GM18909 (cell line): Measurements from ENCODE around the gene PTK6.
"Not testable (repeated sequence)": the region's sequence is repeated elsewhere in the genome, so short reads cannot be mapped to it uniquely, and the experiment has no call there.

Experiments used
- ATAC-seq: cut with Tn5 transposase; IDR thresholded peaks from one replicate; pipeline ENCODE4 v1.9.1; 2021; ENCODE audit warnings: mild to moderate bottlenecking; ENCODE audit not compliant: unreplicated experiment, poor library complexity

The PTK6 gene

DNA sequence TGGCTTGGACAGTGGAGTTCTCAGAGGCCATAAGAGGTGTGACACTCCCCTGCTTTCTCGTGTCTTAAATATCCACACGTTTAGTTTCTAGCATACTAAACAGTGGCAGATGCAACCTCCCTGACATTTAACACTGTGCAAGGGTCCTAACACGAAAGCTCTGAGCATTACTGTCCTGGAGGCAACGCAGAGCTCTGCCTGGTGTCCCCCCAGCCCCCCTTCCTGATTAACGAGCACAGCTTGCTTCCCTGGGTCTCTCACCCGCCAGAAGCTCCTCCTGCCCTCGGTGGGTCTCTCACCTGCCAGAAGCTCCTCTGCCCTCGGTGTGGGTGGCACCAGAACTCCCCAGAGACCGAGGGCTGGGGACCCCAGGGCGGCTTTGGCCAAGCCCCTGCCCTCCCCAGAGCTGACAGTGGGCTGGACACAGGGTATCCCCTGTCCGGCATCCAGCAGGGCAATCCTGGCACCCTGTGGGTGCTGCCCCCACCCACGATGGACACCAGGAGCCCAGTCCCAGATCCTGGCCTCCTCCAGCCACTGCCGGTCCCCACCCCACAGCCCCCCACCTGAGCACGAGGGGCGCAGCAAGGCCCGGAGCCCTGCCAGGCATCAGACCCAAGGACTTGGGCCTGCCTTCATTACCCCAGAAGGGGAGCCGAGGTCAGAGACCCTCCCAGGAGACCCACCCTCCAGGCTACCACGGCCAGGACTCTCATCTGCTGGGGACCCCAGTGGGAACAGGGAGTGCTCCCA, 52.3 kb downstream of the PTK6 start:
- ATAC-seq = no peak

DNA sequence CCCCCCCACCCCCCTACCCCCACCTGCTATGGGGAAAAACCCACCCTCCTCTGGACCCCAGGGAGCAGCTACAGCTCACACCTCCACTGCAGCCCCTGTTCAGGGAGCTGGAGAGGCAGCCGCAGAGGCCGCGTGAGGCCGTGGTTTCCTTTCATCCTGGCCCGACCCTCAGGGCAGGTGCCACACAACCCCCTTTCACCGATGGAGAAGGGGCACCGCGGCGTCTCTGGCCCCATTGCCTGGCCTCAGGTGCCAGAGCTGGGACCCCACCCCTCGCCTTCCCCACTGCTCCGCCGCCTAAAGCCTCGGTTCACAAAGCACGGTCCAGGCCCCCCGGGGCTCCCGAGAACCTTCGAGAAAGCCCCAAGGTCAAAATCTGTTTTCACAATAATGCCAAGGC, 52.9 kb downstream of the PTK6 start:
- no peak for ATAC-seq

DNA sequence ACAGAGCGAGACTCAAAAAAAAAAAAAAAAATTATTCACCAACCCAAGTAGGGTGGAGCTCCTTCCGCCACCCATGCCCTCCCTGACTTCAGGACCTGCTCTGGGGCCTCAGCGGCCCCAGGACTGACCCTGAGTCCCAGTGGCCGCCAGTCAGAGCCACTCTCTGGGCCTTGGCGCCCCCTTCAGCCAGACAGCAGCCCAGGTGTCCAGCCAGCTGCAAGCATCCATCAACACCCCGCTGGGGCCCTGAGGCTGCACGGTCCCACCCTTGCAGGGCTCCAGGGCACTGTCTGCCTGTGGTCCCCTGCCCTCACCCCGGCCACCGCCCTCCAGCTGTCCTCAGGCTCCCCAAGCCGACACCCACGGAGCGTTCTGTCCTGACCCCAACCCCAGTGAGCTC, 53.3 kb downstream of the PTK6 start:
- ATAC-seq = no peak

DNA sequence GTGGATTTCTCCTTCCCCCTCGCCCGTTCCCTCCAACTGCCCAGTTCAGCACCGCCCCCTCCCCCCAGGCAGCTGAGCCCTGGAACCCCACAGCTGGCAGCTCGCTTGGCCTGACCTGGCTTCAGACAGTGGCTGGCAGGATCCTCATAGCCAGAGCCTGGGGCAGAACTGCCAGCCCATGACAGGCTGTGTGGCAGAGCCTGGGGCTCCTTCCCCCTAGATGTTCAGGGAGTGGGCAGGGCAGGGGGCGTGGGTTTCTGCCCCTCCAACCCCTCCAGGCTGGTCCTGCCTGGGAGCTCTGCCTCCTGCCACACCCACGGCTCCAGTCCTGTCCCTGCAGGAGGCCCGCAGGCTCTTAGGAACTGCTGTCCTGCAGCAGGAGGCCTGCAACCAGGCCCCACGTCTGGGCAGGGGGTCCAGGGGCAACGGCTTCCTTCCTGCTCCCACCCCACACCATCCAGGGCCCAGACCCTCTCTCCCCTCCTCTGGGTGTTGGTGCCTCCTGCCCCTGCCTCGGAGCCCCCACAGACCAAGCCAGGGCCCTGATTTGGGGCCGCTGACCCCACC, 55.1 kb downstream of the PTK6 start:
- no peak for ATAC-seq

DNA sequence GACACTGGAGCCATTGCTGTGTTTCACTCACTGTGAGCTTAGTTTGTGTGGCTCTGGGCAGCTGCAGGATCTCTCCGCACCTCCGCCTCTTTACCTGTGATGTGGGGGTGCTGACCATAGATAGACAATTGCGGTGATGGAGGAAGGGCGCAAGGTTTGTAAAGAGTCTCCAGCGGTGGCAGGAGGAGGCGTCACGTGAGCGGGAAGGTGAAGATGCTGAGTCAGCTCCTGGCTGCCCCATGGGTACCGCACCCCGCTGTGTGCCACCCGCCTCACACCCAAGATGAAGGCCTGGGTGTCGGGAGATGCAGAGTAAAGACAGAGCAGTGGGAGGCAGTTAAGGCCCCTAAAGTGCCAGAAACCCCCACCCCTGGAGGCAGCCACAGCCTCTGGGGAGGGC, 55.7 kb downstream of the PTK6 start:
- ATAC-seq = no peak

DNA sequence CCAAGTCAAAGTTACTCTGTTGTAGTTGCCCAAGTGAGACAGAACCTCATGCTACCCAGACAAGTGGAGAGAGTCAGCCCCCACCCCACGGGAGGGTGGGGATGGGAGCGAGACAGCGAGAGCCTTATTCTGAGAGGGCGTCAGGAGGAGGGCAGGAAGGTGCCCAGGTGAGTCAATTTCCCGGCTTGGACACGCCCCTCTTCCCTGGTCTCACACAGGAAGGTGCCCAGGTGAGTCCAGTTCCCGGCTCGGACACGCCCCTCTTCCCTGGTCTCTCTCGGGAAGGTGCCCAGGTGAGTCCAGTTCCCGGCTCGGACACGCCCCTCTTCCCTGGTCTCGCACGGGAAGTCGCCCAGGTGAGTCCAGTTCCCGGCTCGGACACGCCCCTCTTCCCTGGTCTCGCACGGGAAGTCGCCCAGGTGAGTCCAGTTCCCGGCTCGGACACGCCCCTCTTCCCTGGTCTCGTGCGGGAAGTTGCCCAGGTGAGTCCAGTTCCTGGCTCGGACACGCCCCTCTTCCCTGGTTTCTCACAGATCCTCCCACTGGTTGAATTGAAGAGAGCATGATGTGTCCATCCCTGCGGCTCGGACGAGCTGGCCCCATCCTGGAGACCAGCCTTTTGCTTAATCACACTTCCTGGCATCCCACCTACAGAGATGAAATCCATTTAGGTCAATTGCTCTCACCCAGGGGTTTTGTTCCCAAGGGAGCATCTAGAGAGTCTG, 57.3 kb downstream of the PTK6 start:
- ATAC-seq = not testable (repeated sequence)

DNA sequence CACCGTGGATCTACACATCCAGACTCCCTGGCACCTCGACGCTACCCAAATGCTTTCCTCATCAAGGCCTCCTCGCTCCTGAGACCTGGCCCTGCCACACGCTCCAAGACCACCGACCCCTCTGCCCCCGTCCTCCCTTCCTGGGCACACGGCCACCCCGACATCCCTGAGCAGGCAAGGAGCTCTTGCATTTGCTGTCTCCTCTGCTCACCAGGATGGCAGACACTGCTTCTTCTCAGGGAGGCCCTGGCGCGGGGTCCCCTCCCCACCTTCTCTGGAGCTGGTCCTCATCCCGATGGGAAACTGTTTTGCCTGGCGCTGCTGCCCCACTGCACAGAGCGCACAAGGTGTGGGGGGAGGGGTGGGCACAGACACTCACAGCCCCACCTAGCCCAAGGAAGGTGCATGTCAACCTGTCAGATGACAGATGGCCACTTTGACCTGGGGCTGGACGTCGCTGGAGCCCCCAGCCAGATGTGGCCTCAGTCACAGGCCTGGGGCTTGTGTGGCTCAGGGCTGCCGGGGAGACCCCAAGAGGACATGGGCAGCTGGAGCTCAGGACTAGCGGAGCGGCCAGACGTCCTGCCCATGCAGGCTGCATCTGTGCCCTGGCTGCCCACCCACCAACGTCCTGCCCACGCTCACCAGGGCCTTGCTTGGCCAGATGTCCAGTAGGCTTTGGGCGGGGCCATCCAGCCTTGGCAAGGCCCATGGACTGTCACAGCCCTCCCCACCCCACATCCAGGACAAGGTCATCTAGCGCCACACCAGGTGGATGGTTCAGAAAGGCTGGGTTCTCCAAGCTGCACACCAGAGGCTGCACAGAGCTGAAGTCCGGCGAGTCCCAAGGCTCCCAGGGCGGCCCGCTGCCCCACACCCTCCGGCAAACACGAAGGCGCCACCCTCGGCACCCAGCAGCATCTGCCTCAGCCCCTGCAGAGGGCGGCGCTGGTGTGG, 58.6 kb downstream of the PTK6 start:
- ATAC-seq = no peak
